ENCODE measurements around the gene PPTC7.
"Not testable (repeated sequence)": the region's sequence is repeated elsewhere in the genome, so short reads cannot be mapped to it uniquely, and the experiment has no call there.

Gene PPTC7

GRCh38 chr12:110546339-110546738 lies 36.8 kb downstream of the PPTC7 start:
- no peak overlapping the region for H3K27ac ChIP-seq
- TF ChIP-seq CTCF (IDR thresholded peaks at IDR 0.05) (no peak), ZFX (IDR thresholded peaks at IDR 0.05; ENCODE audit: borderline replicate concordance) (no peak)

GRCh38 chr12:110545812-110546211 lies 37.3 kb downstream of the PPTC7 start:
- H3K27ac ChIP-seq: no peak overlapping the region
- TF ChIP-seq CTCF (IDR thresholded peaks at IDR 0.05) (no peak), ZFX (IDR thresholded peaks at IDR 0.05; ENCODE audit: borderline replicate concordance) (no peak)

- H3K27ac ChIP-seq: not testable (repeated sequence)
Measured at GRCh38 chr12:110545259-110545658, 37.9 kb downstream of the PPTC7 start.

GRCh38 chr12:110543965-110544364 lies 39.2 kb downstream of the PPTC7 start:
- TF ChIP-seq ZFX (IDR thresholded peaks at IDR 0.05; ENCODE audit: borderline replicate concordance) (no peak), CTCF (IDR thresholded peaks at IDR 0.05) (no peak)
- peak overlapping the region; percentile 43 for H3K27ac ChIP-seq

GRCh38 chr12:110543252-110543959 lies 39.7 kb downstream of the PPTC7 start:
- TF ChIP-seq ZFX (IDR thresholded peaks at IDR 0.05; ENCODE audit: borderline replicate concordance) (no peak), CTCF (IDR thresholded peaks at IDR 0.05) (no peak)
- H3K27ac ChIP-seq: peak overlapping the region; percentile 43

- H3K27ac ChIP-seq: no peak overlapping the region
- no peak for TF ChIP-seq CTCF (IDR thresholded peaks at IDR 0.05)
- no peak for TF ChIP-seq ZFX (IDR thresholded peaks at IDR 0.05; ENCODE audit: borderline replicate concordance)
Measured at GRCh38 chr12:110540048-110540447, 43.1 kb downstream of the PPTC7 start.

- no peak overlapping the region for H3K27ac ChIP-seq
- no peak for TF ChIP-seq CTCF (IDR thresholded peaks at IDR 0.05)
- TF ChIP-seq ZFX (IDR thresholded peaks at IDR 0.05; ENCODE audit: borderline replicate concordance): no peak
Measured at GRCh38 chr12:110538869-110539622, 44.1 kb downstream of the PPTC7 start.
